CD4-positive, alpha-beta T cell treated with Interleukin-17A for 4 hours (primary cell): ENCODE measurements around the gene FAM174B.
"Not testable (repeated sequence)": the region's sequence is repeated elsewhere in the genome, so short reads cannot be mapped to it uniquely, and the experiment has no call there.

Source experiments
- DNase-seq: peaks from one replicate; pipeline ENCODE4 v3.0.0-alpha.2; 2020; ENCODE audit warnings: mixed read lengths

FAM174B gene

GRCh38 chr15:92616621-92617548 is 38.7 kb downstream of the FAM174B start:
- no peak for DNase-seq

GRCh38 chr15:92614791-92615785 is 40.5 kb downstream of the FAM174B start:
- no peak for DNase-seq

- DNase-seq: no peak
These were observed 41.3 kb downstream of the FAM174B start for GRCh38 chr15:92614301-92614700.

- no peak for DNase-seq
These were observed 41.7 kb downstream of the FAM174B start for GRCh38 chr15:92613841-92614240.

GRCh38 chr15:92612891-92613290 is 42.7 kb downstream of the FAM174B start:
- DNase-seq: no peak

GRCh38 chr15:92611995-92612745 is 43.4 kb downstream of the FAM174B start:
- no peak for DNase-seq

- no peak for DNase-seq
These were observed 44.4 kb downstream of the FAM174B start for GRCh38 chr15:92611150-92611549.

- no peak for DNase-seq
These were observed 45.5 kb downstream of the FAM174B start for GRCh38 chr15:92610101-92610520.

- DNase-seq: no peak
These were observed 46.5 kb downstream of the FAM174B start for GRCh38 chr15:92608866-92609700.

- DNase-seq: not testable (repeated sequence)
These were observed 48.8 kb downstream of the FAM174B start for GRCh38 chr15:92606836-92607150.

GRCh38 chr15:92606126-92606835 is 49.3 kb downstream of the FAM174B start:
- no peak for DNase-seq

GRCh38 chr15:92605225-92605944 is 50.2 kb downstream of the FAM174B start:
- DNase-seq: no peak

- no peak for DNase-seq
These were observed 51.7 kb downstream of the FAM174B start for GRCh38 chr15:92603743-92604470.

GRCh38 chr15:92603278-92603677 is 52.3 kb downstream of the FAM174B start:
- DNase-seq: no peak

GRCh38 chr15:92602267-92602593 is 53.3 kb downstream of the FAM174B start:
- no peak for DNase-seq

- DNase-seq: no peak
These were observed 53.8 kb downstream of the FAM174B start for GRCh38 chr15:92601592-92602266.

- no peak for DNase-seq
These were observed 54.7 kb downstream of the FAM174B start for GRCh38 chr15:92600856-92601255.

- no peak for DNase-seq
These were observed 56.1 kb downstream of the FAM174B start for GRCh38 chr15:92599394-92599970.

GRCh38 chr15:92597548-92597947 is 58.0 kb downstream of the FAM174B start:
- DNase-seq: no peak
